Tibial nerve (tissue), 3 donors: Measurements from ENCODE around the gene ATP2A3.

ENCODE experiments used
- CTCF ChIP-seq, 5 experiments: fragments of 200-600 bp in 3 of 5; fragments of 450-650 bp in 2 of 5; sonication (generic) in 3 of 5; IDR thresholded peaks; one replicate each; pipeline ENCODE4 v1.5.1; 2016 to 2019; ENCODE audit warnings: antibody characterized with exemption in 5 of 5, mild to moderate bottlenecking in 3 of 5, moderate library complexity in 2 of 5
- POLR2A ChIP-seq, 2 donors: fragments of 450-650 bp; IDR thresholded peaks; one replicate each; pipeline ENCODE4 v1.6.1; 2017; ENCODE audit warnings: antibody characterized with exemption in 2 of 2, mild to moderate bottlenecking in 2 of 2, moderate library complexity in 2 of 2

GRCh38 chr17:3894911-3895343 lies 69.3 kb downstream of the ATP2A3 start:
- TF ChIP-seq CTCF (IDR thresholded peaks at IDR 0.05) = no peak
- TF ChIP-seq POLR2A (IDR thresholded peaks at IDR 0.05) = no peak
